Measurements from ENCODE around the gene EP400.

EP400 gene

DNA sequence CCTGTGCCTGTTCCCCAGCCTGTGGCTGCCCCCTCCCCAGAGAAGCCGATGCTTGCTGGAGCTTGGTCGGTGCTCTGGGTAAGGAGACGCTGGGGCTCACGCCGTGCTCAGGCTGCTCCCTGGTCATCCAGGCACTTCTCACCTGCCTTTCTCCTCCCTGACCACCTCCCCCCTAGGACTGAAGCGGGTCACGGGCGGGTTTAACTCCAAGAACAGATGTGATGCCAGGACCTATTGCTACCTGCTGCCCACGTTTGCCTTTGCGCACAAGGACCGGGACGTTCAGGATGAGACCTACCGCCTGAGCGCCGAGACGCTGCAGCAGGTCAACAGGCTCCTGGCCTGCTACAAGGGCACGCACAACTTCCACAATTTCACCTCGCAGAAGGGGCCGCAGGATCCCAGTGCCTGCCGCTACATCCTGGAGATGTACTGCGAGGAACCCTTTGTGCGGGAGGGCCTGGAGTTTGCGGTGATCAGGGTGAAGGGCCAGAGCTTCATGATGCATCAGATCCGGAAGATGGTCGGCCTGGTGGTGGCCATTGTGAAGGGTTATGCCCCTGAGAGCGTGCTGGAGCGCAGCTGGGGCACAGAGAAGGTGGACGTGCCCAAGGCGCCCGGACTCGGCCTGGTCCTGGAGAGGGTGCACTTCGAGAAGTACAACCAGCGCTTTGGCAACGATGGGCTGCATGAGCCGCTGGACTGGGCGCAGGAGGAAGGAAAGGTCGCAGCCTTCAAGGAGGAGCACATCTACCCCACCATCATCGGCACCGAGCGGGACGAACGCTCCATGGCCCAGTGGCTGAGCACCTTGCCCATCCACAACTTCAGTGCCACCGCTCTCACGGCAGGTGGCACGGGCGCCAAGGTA lies 8.4 kb upstream of the EP400 start:
- no peak overlapping the region for H3K4me3 ChIP-seq (ENCODE audit: insufficient read depth, low read length, poor library complexity, severe bottlenecking)
- no peak overlapping the region for H2AFZ ChIP-seq (ENCODE audit: low read depth, low read length, severe bottlenecking)
- no peaks in the 10 kb centered on the region for H3K9me3 ChIP-seq (ENCODE audit: insufficient read depth, low read length)
- H4K20me1 ChIP-seq (ENCODE audit: low read depth, low read length) = no peaks in the 10 kb centered on the region; the same call in 1 of the 2 replicates
- no peak overlapping the region for H3K4me2 ChIP-seq (ENCODE audit: low read depth, low read length, poor library complexity, severe bottlenecking)
- H3K9me2 ChIP-seq (replicated peaks; ENCODE audit: insufficient read depth, low read length) = no peaks in the 10 kb centered on the region
- no peaks in the 10 kb centered on the region for H3F3A ChIP-seq (ENCODE audit: insufficient read depth)
- no peaks in the 10 kb centered on the region for H3K27me3 ChIP-seq (ENCODE audit: low read length)
- TF ChIP-seq EZH2phosphoT487 (conservative IDR thresholded peaks at IDR 0.05; ENCODE audit: low read length) = no peak
- H3K36me3 ChIP-seq (ENCODE audit: low read length) = no peaks in the 10 kb centered on the region
- H3K9ac ChIP-seq (ENCODE audit: low read length) = no peak overlapping the region
- H3K79me2 ChIP-seq (ENCODE audit: insufficient read depth, low read length) = no peaks in the 10 kb centered on the region
- no peak overlapping the region for H3K27ac ChIP-seq (ENCODE audit: low read depth, low read length)

DNA sequence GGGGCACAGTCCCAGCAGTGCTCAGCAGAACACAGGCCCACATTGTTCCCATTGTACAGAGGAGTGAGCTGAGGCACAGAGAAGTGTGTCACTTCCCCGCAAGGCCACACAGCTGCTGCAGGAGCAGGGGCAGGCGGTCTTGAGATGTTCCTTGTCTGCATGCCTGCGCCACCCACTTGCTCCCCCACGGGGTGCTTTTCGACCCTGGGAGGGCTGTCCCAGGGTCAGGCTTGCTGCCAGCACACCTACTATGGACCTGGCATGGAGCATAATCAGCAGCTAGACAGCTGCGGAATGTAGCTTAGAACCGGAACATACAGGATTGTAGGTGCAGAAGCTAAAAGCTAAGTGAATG lies 7.8 kb upstream of the EP400 start:
- no peak overlapping the region for H3K4me2 ChIP-seq (ENCODE audit: low read depth, low read length, poor library complexity, severe bottlenecking)
- no peak overlapping the region for H3K27ac ChIP-seq (ENCODE audit: low read depth, low read length)
- H4K20me1 ChIP-seq (ENCODE audit: low read depth, low read length) = no peaks in the 10 kb centered on the region; the same call in 1 of the 2 replicates
- TF ChIP-seq, protein P1, sequence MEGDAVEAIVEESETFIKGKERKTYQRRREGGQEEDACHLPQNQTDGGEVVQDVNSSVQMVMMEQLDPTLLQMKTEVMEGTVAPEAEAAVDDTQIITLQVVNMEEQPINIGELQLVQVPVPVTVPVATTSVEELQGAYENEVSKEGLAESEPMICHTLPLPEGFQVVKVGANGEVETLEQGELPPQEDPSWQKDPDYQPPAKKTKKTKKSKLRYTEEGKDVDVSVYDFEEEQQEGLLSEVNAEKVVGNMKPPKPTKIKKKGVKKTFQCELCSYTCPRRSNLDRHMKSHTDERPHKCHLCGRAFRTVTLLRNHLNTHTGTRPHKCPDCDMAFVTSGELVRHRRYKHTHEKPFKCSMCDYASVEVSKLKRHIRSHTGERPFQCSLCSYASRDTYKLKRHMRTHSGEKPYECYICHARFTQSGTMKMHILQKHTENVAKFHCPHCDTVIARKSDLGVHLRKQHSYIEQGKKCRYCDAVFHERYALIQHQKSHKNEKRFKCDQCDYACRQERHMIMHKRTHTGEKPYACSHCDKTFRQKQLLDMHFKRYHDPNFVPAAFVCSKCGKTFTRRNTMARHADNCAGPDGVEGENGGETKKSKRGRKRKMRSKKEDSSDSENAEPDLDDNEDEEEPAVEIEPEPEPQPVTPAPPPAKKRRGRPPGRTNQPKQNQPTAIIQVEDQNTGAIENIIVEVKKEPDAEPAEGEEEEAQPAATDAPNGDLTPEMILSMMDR (IDR thresholded peaks at IDR 0.05; ENCODE audit: insufficient read depth, low read length, poor library complexity, severe bottlenecking) = no peak
- TF ChIP-seq EZH2phosphoT487 (conservative IDR thresholded peaks at IDR 0.05; ENCODE audit: low read length) = no peak
- H3K9ac ChIP-seq (ENCODE audit: low read length) = no peak overlapping the region
- no peaks in the 10 kb centered on the region for H3K9me3 ChIP-seq (ENCODE audit: insufficient read depth, low read length)
- no peak overlapping the region for H2AFZ ChIP-seq (ENCODE audit: low read depth, low read length, severe bottlenecking)
- no peaks in the 10 kb centered on the region for H3F3A ChIP-seq (ENCODE audit: insufficient read depth)
- no peaks in the 10 kb centered on the region for H3K79me2 ChIP-seq (ENCODE audit: insufficient read depth, low read length)
- no peak overlapping the region for H3K4me3 ChIP-seq (ENCODE audit: insufficient read depth, low read length, poor library complexity, severe bottlenecking)
- H3K27me3 ChIP-seq (ENCODE audit: low read length) = no peaks in the 10 kb centered on the region
- no peaks in the 10 kb centered on the region for H3K9me2 ChIP-seq (replicated peaks; ENCODE audit: insufficient read depth, low read length)
- no peaks in the 10 kb centered on the region for H3K36me3 ChIP-seq (ENCODE audit: low read length)

DNA sequence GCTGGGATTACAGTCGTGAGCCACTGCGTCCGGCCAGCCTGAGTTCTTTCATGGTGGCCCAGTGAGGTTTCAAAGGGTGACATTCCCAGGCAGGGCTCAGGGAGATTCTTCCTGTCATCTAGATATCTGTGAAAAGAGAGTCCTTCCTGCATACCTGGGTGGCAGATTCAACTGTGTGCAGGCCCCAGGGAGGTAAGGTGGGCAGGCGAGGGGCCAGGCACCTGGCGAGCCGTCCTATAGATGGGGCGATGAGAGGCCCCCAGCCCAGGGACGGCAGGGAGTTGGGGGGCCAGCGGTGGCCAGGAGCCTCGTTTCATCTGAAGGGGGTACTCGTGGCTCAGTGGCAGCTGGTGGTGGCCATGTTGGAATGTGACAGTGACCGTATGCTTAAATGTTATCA lies 7.1 kb upstream of the EP400 start:
- Histone ChIP-seq H3K9me3 (ENCODE audit: insufficient read depth, low read length) (no peaks in the 10 kb centered on the region), H3K79me2 (ENCODE audit: insufficient read depth, low read length) (no peaks in the 10 kb centered on the region), H3K4me2 (ENCODE audit: low read depth, low read length, poor library complexity, severe bottlenecking) (no peak overlapping the region), H3K27me3 (ENCODE audit: low read length) (no peaks in the 10 kb centered on the region), H3K4me3 (ENCODE audit: insufficient read depth, low read length, poor library complexity, severe bottlenecking) (no peak overlapping the region), H3K36me3 (ENCODE audit: low read length) (no peaks in the 10 kb centered on the region), H2AFZ (ENCODE audit: low read depth, low read length, severe bottlenecking) (no peak overlapping the region), H4K20me1 (ENCODE audit: low read depth, low read length) (no peaks in the 10 kb centered on the region; the same call in 1 of the 2 replicates), H3K9me2 (replicated peaks; ENCODE audit: insufficient read depth, low read length) (no peaks in the 10 kb centered on the region), H3K9ac (ENCODE audit: low read length) (no peak overlapping the region), H3K27ac (ENCODE audit: low read depth, low read length) (no peak overlapping the region), H3F3A (ENCODE audit: insufficient read depth) (peaks cover under 1% of the 10 kb centered on the region; the same call in 1 of the 2 replicates)
- TF ChIP-seq, protein P1 (IDR thresholded peaks at IDR 0.05; ENCODE audit: insufficient read depth, low read length, poor library complexity, severe bottlenecking) = no peak
- TF ChIP-seq EZH2phosphoT487 (conservative IDR thresholded peaks at IDR 0.05; ENCODE audit: low read length) = no peak

DNA sequence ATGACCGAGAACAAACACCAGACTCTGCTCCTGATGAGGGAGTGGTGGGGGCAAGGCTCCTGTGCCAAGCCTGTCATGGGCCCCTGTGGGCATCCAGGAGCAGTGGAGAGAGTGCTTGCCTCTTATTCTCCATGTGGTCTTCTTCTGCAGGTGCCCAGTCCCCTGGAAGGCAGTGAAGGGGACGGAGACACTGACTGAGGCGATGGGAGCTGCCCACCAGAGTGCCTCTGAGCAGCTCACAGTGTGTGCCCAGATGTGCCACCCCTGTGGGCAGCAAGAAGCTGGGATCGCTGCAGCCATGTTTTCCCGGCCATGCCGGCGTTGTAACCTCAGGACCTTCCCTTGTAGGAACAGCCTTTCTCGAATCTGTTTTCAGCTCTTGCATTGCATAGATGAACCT lies 6.4 kb upstream of the EP400 start:
- Histone ChIP-seq H3K4me3 (ENCODE audit: insufficient read depth, low read length, poor library complexity, severe bottlenecking) (no peak overlapping the region), H3K9me2 (replicated peaks; ENCODE audit: insufficient read depth, low read length) (no peaks in the 10 kb centered on the region), H3K9me3 (ENCODE audit: insufficient read depth, low read length) (no peaks in the 10 kb centered on the region), H3F3A (ENCODE audit: insufficient read depth) (peaks cover 8% of the 10 kb centered on the region; the same call in 1 of the 2 replicates), H4K20me1 (ENCODE audit: low read depth, low read length) (no peaks in the 10 kb centered on the region; the same call in 1 of the 2 replicates), H3K9ac (ENCODE audit: low read length) (no peak overlapping the region), H2AFZ (ENCODE audit: low read depth, low read length, severe bottlenecking) (no peak overlapping the region), H3K36me3 (ENCODE audit: low read length) (no peaks in the 10 kb centered on the region), H3K27ac (ENCODE audit: low read depth, low read length) (no peak overlapping the region), H3K4me2 (ENCODE audit: low read depth, low read length, poor library complexity, severe bottlenecking) (no peak overlapping the region), H3K27me3 (ENCODE audit: low read length) (no peaks in the 10 kb centered on the region), H3K79me2 (ENCODE audit: insufficient read depth, low read length) (no peaks in the 10 kb centered on the region)
- TF ChIP-seq EZH2phosphoT487 (conservative IDR thresholded peaks at IDR 0.05; ENCODE audit: low read length) = no peak
